Stomach (tissue), 4 donors: Measurements from ENCODE around the gene KHK.

Experiments used
- CTCF ChIP-seq, 7 experiments: fragments of 450-650 bp in 4 of 7; fragments of 200-600 bp in 3 of 7; sonication (generic) in 3 of 7; IDR thresholded peaks; one replicate each; pipeline ENCODE4 v1.5.1; 2016 to 2019; ENCODE audit warnings: antibody characterized with exemption in 7 of 7, control low read depth in 2 of 7, mild to moderate bottlenecking in 1 of 7
- EP300 ChIP-seq: sonication (generic); formaldehyde crosslinking; IDR thresholded peaks from one replicate; pipeline ENCODE4 v1.6.1; 2017; ENCODE audit warnings: antibody characterized with exemption

GRCh38 chr2:27086724-27087593 is at the start of gene KHK:
- peak in 1 of 7 experiments; percentile 11 for TF ChIP-seq CTCF (IDR thresholded peaks at IDR 0.05)
- TF ChIP-seq EP300, result no peak
